Endothelial cell of umbilical vein (primary cell): ENCODE measurements around the gene SUSD2. TPM values are rescaled to one million over a fixed set of nuclear protein-coding genes. Genes with fewer than 3 reads are reported as not detected.

Experiments
- BruUV-seq: library from RNA; stranded (reverse); fragments of 400-500 nt; replicated peaks from 2 replicates; lab custom pipeline; 2021; lab: Mats Ljungman, UMichigan
- CTCF ChIA-PET: fragments of 300-600, 350-600 bp; sonication (Branson Sonifier 250); formaldehyde crosslinking; loops from one replicate; lab custom pipeline; 2021; ENCODE audit warnings: antibody characterized with exemption, inconsistent platforms; lab: Charles Lee
- POLR2A ChIA-PET: fragments of 300-600, 350-600 bp; sonication (Branson Sonifier 250); formaldehyde crosslinking; loops from one replicate; lab custom pipeline; 2021; ENCODE audit warnings: antibody characterized with exemption, inconsistent platforms; lab: Charles Lee
- DNase-seq: peaks from one replicate; pipeline ENCODE4 v3.0.0-alpha.2; 2011; ENCODE audit warnings: low read depth, low spot score
- FAIRE-seq: peaks from 2 replicates; lab custom pipeline; 2011; peaks lifted over from hg19 to GRCh38; lab: Jason Lieb, UNC
- H2AFZ ChIP-seq: 2 replicates; pipeline ENCODE4 v1.6.0; 2012; ENCODE audit warnings: low read depth, low read length, control low read depth, inconsistent platforms
- H3K27ac ChIP-seq: 2 replicates; pipeline ENCODE4 v1.5.1; 2011; ENCODE audit warnings: low read depth, mild to moderate bottlenecking, control low read depth, low read length, moderate library complexity; ENCODE audit not compliant: insufficient read depth
- H3K27me3 ChIP-seq, 2 experiments: 2 replicates each; pipeline versions ENCODE4 v1.6.0 to v1.6.1; 2011; ENCODE audit warnings: low read length in 2 of 2, mixed read lengths in 1 of 2; ENCODE audit not compliant: control insufficient read depth in 2 of 2, insufficient read depth in 2 of 2
- H3K36me3 ChIP-seq, 2 experiments: 2 replicates in 1 of 2; 3 replicates in 1 of 2; pipeline ENCODE4 v1.5.1; 2011; ENCODE audit warnings: low read length in 2 of 2, mild to moderate bottlenecking in 1 of 2, moderate library complexity in 1 of 2; ENCODE audit not compliant: control insufficient read depth in 2 of 2, insufficient read depth in 2 of 2; ENCODE audit errors: extremely low read depth in 1 of 2
- H3K4me1 ChIP-seq: 3 replicates; pipeline ENCODE4 v1.5.1; 2011; ENCODE audit warnings: mild to moderate bottlenecking, low read length; ENCODE audit not compliant: control insufficient read depth, insufficient read depth; ENCODE audit errors: extremely low read depth
- H3K4me2 ChIP-seq: 2 replicates; pipeline ENCODE4 v1.6.1; 2011; ENCODE audit warnings: low read length, control low read depth, mixed read lengths; ENCODE audit not compliant: insufficient read depth
- H3K4me3 ChIP-seq, 3 experiments: fragments of 200-600 bp in 1 of 3; sonication (generic), shearing (Covaris generic) in 1 of 3; replicated peaks in 1 of 3; 2 replicates each; pipeline ENCODE4 v1.5.1; 2011 to 2016; ENCODE audit warnings: control low read depth in 3 of 3, low read length in 3 of 3, mild to moderate bottlenecking in 2 of 3, inconsistent platforms in 1 of 3, low read depth in 1 of 3, moderate library complexity in 1 of 3; ENCODE audit not compliant: insufficient read depth in 1 of 3
- H3K79me2 ChIP-seq: 2 replicates; pipeline ENCODE4 v1.6.0; 2012; ENCODE audit warnings: low read length, inconsistent platforms; ENCODE audit not compliant: control insufficient read depth, insufficient read depth
- H3K9ac ChIP-seq: replicated peaks from 2 replicates; pipeline ENCODE3; 2011; ENCODE audit warnings: low read length, control low read depth; ENCODE audit not compliant: insufficient read depth; ENCODE audit errors: extremely low read depth
- H3K9me1 ChIP-seq: replicated peaks from 3 replicates; pipeline ENCODE4 v1.6.0; 2011; ENCODE audit warnings: mild to moderate bottlenecking, low read length; ENCODE audit not compliant: control insufficient read depth, insufficient read depth; ENCODE audit errors: extremely low read depth
- H3K9me3 ChIP-seq: replicated peaks from 2 replicates; pipeline ENCODE4 v1.5.1; 2012; ENCODE audit warnings: low read length, inconsistent platforms; ENCODE audit not compliant: control insufficient read depth, insufficient read depth
- H4K20me1 ChIP-seq: replicated peaks from 2 replicates; pipeline ENCODE3; 2011; ENCODE audit warnings: mild to moderate bottlenecking, low read length; ENCODE audit not compliant: control insufficient read depth, insufficient read depth; ENCODE audit errors: extremely low read depth
- FOS ChIP-seq: IDR thresholded peaks from 2 replicates; pipeline ENCODE4 v1.6.1; 2011; ENCODE audit warnings: mild to moderate bottlenecking, low read length, moderate library complexity, borderline replicate concordance; ENCODE audit not compliant: insufficient read depth
- dilution Hi-C: fragments of 300-500 bp; cut with MboI; formaldehyde crosslinking; loops from one replicate; pipeline ENCODE4 v1.15.0; 2019; ENCODE audit warnings: low sequenced_read_pairs; ENCODE audit not compliant: extremely low pct_ligation_motif_present
- intact Hi-C: fragments of 100-400 bp; cut with micrococcal nuclease; formaldehyde crosslinking; loops from one replicate; pipeline ENCODE4 v1.10.0; 2022
- polyA plus RNA-seq, 4 experiments: library from polyadenylated mRNA; depleted of rRNA in 3 of 4; stranded (reverse) in 3 of 4; unstranded in 1 of 4; fragments of >200 nt; gene quantifications; 2 replicates each; pipeline versions ENCODE4 v1.2.1 to v1.2.3, GENCODE V29; 2011 to 2012; ENCODE audit warnings: missing spikeins in 1 of 4
- total RNA-seq: library from RNA; stranded (reverse); gene quantifications from 2 replicates; pipeline ENCODE4 v1.2.3, GENCODE V29; 2021
- TF ChIP-seq, protein P1 (sequence below), 2 donors: IDR thresholded peaks; 1 replicate in 1 of 2; 2 replicates in 1 of 2; pipeline ENCODE4 v1.5.1; 2011; ENCODE audit warnings: low read length in 2 of 2, mild to moderate bottlenecking in 2 of 2, moderate library complexity in 2 of 2, control low read depth in 1 of 2, inconsistent platforms in 1 of 2, low read depth in 1 of 2; ENCODE audit not compliant: insufficient read depth in 1 of 2; ENCODE audit errors: extremely low read depth in 1 of 2

The SUSD2 gene
- total and polyA plus RNA-seq, 2 donors (not counting 3 experiments of a cell fraction or from before 2014, with no cell fraction given) = 0.26 to 0.27 TPM

GRCh38 chr22:24146194-24146616 lies 35.1 kb upstream of the SUSD2 start:
- no peak overlapping the region for H3K9ac ChIP-seq
- H3K4me3 ChIP-seq = no peak overlapping the region
- dilution Hi-C loops = no loop called here
- H4K20me1 ChIP-seq = no peaks in the 10 kb centered on the region
- H3K4me2 ChIP-seq = no peak overlapping the region
- intact Hi-C loops = no loop called here
- peak; percentile 77 for FAIRE-seq
- no peaks in the 10 kb centered on the region for H3K9me1 ChIP-seq
- peaks cover 15% of the 10 kb centered on the region for H3K4me1 ChIP-seq
- no peak for TF ChIP-seq FOS
- no peaks in the 10 kb centered on the region for H3K27me3 ChIP-seq
- H3K27ac ChIP-seq = peak overlapping the region; percentile 4
- CTCF ChIA-PET = interaction anchor here (0.8 to 2.8 kb wide), 11 partner anchors 8 to 142 kb away, joined by 3 to 21 read pairs (median 5); no protein-coding TSS in a partner anchor
- BruUV-seq = no TSS peak
- no peaks in the 10 kb centered on the region for H3K79me2 ChIP-seq
- H2AFZ ChIP-seq = no peak overlapping the region
- DNase-seq = no peak
- POLR2A ChIA-PET = no interaction called here
- peaks cover 0 to 1% of the 10 kb centered on the region in 2 experiments for H3K36me3 ChIP-seq
- no peaks in the 10 kb centered on the region for H3K9me3 ChIP-seq

DNA sequence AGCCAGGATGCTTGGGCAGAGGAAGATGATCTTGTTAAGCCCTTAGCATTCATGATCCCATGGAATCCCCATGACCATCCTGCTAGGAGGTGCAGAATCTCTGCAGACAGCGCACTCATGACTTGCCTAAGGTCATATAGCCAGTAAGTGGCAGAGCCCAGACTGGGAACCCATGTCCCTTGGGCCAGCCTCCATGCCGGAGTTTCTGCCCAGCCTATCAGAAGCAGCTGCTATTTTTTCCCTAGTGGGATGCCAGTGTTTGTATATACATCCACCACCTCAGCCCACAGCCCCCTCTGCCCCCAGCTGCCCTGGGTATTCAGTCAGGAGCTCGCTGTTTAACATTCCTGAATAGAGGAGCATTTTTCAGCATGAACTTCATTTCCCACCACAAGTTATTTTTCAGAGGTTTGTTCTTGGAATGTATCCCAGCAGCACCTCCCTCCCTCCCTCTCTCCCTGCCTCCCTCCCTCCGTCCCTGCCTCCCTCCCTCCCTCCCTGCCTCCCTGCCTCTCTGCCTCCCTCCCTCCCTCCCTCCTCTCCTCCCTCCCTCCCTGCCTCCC lies 34.4 kb upstream of the SUSD2 start:
- CTCF ChIA-PET = interaction anchor here (1.2 to 2.8 kb wide), 10 partner anchors 9 to 143 kb away, joined by 3 to 21 read pairs (median 6); no protein-coding TSS in a partner anchor
- peak; percentile 72 for DNase-seq
- peak; percentile 69 for FAIRE-seq
- H3K27ac ChIP-seq = no peak overlapping the region
- H2AFZ ChIP-seq = no peak overlapping the region
- peaks cover 0 to 1% of the 10 kb centered on the region in 2 experiments for H3K36me3 ChIP-seq
- H3K4me3 ChIP-seq = no peak overlapping the region
- dilution Hi-C loops (no loop called here), intact Hi-C loops (no loop called here)
- H3K4me2 ChIP-seq = no peak overlapping the region
- peaks cover 15% of the 10 kb centered on the region for H3K4me1 ChIP-seq
- no peaks in the 10 kb centered on the region for H3K9me1 ChIP-seq
- POLR2A ChIA-PET = no interaction called here
- BruUV-seq = no TSS peak
- no peaks in the 10 kb centered on the region for H4K20me1 ChIP-seq
- no peaks in the 10 kb centered on the region for H3K79me2 ChIP-seq
- TF ChIP-seq, protein P1, sequence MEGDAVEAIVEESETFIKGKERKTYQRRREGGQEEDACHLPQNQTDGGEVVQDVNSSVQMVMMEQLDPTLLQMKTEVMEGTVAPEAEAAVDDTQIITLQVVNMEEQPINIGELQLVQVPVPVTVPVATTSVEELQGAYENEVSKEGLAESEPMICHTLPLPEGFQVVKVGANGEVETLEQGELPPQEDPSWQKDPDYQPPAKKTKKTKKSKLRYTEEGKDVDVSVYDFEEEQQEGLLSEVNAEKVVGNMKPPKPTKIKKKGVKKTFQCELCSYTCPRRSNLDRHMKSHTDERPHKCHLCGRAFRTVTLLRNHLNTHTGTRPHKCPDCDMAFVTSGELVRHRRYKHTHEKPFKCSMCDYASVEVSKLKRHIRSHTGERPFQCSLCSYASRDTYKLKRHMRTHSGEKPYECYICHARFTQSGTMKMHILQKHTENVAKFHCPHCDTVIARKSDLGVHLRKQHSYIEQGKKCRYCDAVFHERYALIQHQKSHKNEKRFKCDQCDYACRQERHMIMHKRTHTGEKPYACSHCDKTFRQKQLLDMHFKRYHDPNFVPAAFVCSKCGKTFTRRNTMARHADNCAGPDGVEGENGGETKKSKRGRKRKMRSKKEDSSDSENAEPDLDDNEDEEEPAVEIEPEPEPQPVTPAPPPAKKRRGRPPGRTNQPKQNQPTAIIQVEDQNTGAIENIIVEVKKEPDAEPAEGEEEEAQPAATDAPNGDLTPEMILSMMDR (IDR thresholded peaks at IDR 0.05; ENCODE audit: extremely low read depth in 1 of 2, insufficient read depth in 1 of 2, low read depth in 1 of 2, low read length in 2 of 2) = no peak
- TF ChIP-seq FOS = no peak
- no peaks in the 10 kb centered on the region for H3K9me3 ChIP-seq
- no peaks in the 10 kb centered on the region for H3K27me3 ChIP-seq
- H3K9ac ChIP-seq = no peak overlapping the region
